GM12873 (cell line): ENCODE results near the gene MTHFR.

ENCODE experiments used
- CTCF ChIP-seq: IDR thresholded peaks from 2 replicates; pipeline ENCODE4 v1.5.1; 2012; ENCODE audit warnings: low read depth, mild to moderate bottlenecking, moderate library complexity, low read length, control low read depth; ENCODE audit not compliant: insufficient read depth; ENCODE audit errors: missing control alignments

MTHFR gene

GRCh38 chr1:11806307-11806936 lies 658 bp upstream of the MTHFR start:
- no peak for TF ChIP-seq CTCF

- no peak for TF ChIP-seq CTCF
Measured at GRCh38 chr1:11804666-11805421, 920 bp downstream of the MTHFR start.

GRCh38 chr1:11803924-11804665 lies 1.7 kb downstream of the MTHFR start:
- peak; percentile 6 for TF ChIP-seq CTCF

GRCh38 chr1:11802973-11803885 lies 2.5 kb downstream of the MTHFR start:
- no peak for TF ChIP-seq CTCF

- TF ChIP-seq CTCF: no peak
Measured at GRCh38 chr1:11802616-11802972, 3.2 kb downstream of the MTHFR start.

GRCh38 chr1:11800756-11801433 lies 4.9 kb downstream of the MTHFR start:
- no peak for TF ChIP-seq CTCF
